Activated CD8-positive, alpha-beta memory T cell treated with anti-CD3 and anti-CD28 coated beads for 1 hour (primary cell): ENCODE measurements around the gene NUDCD3.

ENCODE experiments used
- DNase-seq, 2 donors: peaks; one replicate each; pipeline ENCODE4 v3.0.0-alpha.2; 2020; ENCODE audit warnings: low read depth in 1 of 2; ENCODE audit errors: extremely low read depth in 1 of 2

The NUDCD3 gene

GRCh38 chr7:44385434-44386138 lies 104.9 kb downstream of the NUDCD3 start:
- DNase-seq, result no peak

- no peak for DNase-seq
Observed at GRCh38 chr7:44384586-44385433, 105.6 kb downstream of the NUDCD3 start.

GRCh38 chr7:44383566-44383965 lies 106.9 kb downstream of the NUDCD3 start:
- no peak for DNase-seq

GRCh38 chr7:44382459-44383265 lies 107.8 kb downstream of the NUDCD3 start:
- DNase-seq, result no peak

DNA sequence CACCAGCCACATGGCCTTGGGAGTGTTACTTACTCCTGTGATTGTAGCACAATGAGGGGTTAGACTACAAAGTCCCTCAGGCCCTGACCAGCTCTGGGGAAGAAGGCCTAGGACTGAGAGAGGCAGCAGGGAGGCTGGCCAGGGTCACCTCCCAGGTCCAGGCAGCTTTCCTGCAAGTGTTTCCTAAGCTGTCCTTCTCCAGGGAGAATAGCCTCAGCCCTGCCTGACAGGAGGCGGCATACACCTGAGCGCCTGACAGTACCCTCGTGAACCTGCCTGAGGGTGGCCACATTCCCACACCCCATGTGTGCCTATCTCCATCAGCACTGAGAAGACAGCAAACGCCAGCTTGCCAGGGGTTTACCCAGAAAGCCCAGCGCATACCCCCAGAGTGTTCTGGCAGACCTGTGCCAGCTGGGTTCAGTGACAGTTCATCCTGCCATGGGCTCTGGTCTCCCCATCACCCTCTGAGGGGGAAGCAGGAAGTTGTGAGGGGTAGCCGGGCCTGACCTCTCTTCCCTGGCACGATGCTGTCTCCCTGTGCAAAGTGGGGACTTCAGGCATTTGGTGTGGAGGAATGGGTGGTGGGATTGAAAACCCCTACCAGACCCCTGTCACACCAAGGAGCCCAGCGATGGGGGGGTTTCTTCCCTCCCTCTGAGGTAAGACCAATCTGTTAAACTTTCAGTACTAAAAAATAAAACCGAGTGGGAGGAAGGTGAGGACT lies 108.8 kb downstream of the NUDCD3 start:
- no peak for DNase-seq

- no peak for DNase-seq
Observed at GRCh38 chr7:44380831-44381493, 109.5 kb downstream of the NUDCD3 start.

- DNase-seq, result no peak
Observed at GRCh38 chr7:44380189-44380830, 110.1 kb downstream of the NUDCD3 start.

DNA sequence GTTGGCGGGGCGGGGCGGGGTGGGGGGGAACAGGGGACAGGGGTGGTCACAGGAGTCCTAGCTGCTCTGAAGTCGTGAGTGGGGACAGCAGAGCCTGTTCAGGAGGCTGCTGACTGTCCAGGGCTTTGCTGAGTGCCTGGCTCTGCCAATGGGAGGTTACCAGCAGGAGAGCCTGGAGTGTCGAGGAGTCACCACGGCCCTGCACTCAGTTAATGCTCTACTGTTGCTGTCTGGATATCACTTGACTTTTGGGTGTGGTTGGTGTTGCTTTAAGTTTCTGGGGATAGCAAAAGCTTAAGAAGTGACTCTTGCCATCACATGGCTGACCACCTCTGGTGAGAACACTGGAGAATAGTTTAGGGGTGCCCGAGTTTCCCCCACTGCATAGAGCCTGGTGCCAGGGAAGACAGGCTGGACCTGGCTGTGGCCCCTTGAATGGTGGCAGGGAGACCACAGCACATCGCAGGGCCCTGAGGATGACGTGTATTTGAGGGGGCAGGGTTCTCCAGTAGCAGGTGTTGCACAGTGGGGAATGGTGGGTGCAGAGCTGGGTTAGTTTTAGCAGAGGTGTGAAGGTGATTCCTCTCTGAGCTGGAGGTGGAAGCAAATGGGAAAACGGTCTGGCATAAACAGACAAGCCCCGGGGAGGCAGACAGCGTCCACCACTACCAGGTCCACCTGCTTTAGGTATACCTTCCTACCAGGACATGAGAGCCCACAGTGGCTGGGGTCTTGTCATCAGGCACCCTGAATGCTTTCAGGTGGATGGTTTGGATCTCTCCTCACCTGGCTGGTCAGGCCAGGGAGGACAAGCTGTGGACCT lies 110.9 kb downstream of the NUDCD3 start:
- no peak for DNase-seq

DNA sequence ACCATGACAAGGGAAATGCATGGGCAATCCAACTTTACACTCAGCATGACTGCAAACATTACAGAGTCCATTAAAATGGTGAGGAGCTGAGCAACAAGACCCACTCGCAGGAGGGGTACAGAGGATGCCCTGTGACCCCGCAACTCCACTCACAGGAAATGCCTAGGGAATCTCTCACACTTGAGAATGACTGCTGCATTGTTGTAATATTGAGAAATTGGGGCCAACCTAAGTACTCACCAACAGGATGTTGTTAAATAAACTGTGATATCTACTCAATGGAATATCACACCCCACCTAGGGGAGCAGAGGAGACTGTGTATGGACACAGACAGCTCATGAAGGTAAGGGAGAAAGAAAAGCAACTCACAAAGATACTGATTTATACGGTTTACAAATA lies 111.7 kb downstream of the NUDCD3 start:
- DNase-seq, result no peak

DNA sequence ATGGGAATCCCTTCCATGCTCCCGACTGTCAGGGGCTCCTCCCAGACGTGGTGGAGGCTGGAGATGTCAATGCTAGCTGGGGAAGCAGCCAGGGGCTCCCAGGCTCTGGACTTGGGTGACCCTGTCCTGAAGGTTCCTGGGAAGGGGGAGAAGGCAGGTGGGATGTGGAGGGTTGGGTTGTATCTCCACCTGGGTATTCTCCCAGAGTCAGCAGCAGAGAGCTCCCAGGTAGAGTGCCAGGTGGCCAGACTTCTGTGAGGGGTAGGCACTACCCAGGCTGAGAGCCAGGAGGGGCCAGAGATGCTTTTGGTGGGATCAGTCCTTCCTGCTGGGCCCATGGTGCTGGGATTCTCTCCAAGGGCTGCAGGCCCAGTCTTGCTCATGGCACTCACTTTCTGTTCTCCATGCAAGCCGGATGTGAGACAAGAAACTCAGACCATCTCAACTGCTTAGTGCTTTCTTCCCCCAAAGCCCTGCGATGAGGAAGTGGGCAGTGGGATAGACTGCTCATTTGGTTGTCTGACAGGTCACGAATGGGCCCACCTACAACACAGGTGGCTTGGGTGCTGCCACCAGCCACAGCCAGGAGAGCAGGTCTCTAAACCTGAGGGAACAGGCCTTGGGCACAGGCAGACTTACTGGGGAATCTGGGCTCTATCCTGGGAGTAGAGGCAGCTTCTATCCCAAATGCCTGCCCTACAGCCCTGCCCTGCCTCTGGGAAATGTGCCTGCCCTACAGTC lies 112.6 kb downstream of the NUDCD3 start:
- no peak for DNase-seq

DNA sequence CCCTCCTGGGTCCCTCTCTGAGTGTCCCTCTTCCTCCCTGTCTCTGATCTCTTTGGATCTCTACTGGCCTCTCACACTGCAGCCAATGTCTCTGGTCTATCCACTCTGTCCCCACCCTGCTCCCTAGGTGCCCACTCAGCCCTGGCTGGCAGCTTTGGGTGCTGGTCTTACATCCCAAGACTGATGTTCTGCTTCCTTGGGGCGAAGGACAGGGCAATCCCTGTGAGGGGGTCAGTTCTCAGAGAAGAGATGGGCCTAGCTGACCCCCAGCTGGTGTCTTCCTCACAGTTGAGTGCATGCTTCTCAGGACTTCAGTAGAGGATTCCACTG lies 113.4 kb downstream of the NUDCD3 start:
- no peak for DNase-seq

DNA sequence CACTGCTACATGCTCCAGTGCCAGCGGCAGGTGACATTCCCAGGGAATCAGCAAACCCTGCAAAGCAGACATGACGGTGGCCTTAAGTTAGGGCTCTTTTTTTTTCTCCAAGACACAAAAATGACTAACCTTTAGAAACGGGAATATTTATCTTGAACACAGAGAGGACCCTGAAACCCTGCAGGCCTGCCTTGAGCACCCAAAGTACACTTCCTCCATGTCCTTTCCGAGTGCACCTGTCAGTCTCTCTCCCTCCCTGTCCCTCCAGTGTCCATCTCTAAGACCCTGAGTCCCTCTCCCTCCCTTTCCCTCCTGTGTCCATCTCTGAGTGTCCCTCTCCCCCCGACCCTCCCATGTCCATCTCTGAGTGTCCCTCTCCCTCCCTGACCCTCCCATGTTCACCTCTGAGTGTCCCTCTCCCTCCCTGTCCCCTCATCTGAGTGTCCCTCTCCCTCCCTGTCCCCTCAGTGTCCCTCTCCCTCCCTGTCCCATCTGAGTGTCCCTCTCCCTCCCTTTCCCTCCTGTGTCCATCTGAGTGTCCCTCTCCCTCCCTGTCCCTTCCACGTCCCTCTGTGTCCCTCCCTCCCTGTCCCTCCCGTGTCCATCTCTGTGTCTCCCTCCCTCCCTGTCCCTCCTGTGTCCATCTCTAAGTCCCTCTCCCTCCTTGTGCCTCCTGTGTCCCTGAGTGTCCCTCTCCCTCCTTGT lies 113.9 kb downstream of the NUDCD3 start:
- no peak for DNase-seq

DNA sequence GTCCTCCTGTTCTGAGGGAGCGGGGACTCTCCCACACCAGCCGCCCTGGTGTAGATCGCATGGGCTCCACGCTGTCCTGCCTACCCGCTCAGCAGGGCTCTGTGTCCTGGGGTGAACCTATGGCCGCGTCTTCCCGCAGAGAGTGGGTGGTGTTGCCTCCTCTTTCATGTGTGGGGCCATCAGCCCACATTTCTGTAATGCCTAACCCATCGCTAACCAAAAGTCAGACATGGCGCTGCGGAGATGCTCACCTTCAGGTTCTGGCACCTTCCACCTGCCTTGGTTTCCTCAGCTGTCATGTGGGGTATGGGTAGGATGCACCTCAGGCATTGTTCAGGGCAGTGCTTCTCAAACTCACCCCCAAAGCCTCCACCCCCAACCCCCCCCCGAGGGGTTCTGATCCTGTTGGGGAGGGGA lies 114.5 kb downstream of the NUDCD3 start:
- no peak for DNase-seq

DNA sequence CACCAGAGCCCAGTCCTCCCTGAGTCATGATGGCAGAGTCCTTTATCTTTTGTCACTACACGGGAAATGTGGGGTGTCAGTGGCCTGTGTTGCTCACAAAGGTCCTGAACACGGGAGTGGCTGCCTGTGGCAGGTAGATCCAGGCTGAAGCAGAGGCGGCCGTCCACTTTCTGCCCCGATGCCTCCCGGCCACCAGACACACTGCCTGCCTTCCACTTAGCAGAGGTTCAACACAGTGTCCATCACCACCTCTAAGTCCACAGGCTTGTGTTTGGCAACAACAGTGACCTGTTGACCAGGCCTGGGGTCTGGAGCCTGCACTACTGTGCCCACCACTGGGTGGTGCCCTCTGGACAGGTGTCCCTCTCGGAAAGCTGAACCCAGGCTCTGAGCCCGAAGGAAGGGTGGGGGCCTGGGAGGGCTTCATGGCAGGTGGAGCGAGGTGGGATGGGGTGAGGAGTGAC lies 115.2 kb downstream of the NUDCD3 start:
- DNase-seq, result no peak

- no peak for DNase-seq
Observed at GRCh38 chr7:44374007-44374763, 116.3 kb downstream of the NUDCD3 start.

DNA sequence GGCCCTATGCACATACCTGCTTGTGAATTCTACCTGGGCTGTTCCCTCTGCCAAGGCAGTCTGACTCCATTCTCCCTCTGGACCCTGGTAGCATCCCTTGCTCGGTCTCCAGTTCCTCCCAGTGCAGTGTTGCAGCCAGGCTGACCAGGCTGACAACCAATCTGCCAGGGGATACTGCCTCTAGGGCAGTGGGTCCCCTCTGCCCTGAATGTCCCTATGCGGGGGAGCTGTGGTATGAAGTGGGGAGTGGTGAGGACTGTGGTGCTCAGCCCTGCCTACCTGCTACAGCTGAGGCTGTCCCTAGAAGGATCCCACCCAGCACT lies 117.1 kb downstream of the NUDCD3 start:
- DNase-seq, result no peak
